Forelimb muscle (tissue), 1 donor: ENCODE measurements around the gene EMP1. TPM values are rescaled to one million over a fixed set of nuclear protein-coding genes. Genes with fewer than 3 reads are reported as not detected.

ENCODE experiments used
- DNase-seq: peaks from one replicate; pipeline ENCODE4 v3.0.0-alpha.2; 2013; ENCODE audit warnings: low read depth
- polyA plus RNA-seq: library from polyadenylated mRNA; unstranded; fragments of 120-200 nt; gene quantifications from one replicate; pipeline ENCODE4 v1.2.1, GENCODE V29; 2013; ENCODE audit not compliant: insufficient read length

The EMP1 gene
- polyA plus RNA-seq, 1 donor: 117 TPM

DNA sequence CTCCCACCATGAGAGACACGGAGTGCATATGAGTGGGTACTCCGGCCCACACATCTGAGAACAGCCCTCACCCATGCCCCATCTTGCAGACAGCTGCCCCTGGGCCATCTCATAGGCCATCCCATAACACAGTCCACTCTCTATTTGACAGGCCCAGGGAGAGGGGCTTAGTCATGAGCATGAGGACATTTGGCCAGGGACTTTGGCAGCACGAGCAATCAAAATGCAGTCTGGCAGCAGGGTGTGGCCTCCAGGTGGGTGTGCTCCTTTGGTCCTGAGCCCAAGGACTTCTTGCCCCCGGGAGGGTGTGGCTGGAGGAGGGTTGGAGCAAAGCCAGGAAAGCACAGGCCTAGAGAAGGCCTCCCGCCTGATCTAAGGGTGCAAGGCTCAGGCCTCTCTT, 25.6 kb downstream of the EMP1 start:
- DNase-seq: no peak

DNA sequence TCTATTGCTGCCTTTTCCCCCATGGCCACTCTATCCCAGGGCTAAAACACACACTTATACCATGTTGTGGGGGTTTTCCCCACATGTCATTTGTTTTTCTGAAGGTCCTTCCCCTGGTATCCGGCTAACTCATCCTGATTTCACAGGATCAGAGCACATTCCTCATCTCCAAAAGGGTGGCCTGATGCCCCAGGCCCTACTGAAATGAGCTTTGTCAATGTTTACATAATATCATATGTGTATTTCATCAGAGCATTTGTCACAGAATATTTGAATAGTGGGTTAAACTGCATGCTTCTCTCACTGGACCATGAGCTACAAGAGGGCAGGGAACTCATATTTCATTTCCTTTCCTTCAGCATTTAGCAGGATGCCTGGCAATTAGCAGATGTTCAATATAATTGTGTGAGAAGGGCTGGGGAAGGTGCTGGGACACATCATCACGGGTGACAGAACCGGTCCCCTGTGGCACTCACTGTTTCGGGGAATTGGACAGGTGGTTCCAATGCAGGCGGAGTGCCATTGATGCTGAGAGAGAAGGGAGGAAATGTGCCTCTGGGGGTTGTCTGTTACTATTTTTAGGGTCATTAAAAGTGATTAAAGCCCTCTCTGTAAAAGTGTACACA, 26.8 kb downstream of the EMP1 start:
- no peak for DNase-seq

DNA sequence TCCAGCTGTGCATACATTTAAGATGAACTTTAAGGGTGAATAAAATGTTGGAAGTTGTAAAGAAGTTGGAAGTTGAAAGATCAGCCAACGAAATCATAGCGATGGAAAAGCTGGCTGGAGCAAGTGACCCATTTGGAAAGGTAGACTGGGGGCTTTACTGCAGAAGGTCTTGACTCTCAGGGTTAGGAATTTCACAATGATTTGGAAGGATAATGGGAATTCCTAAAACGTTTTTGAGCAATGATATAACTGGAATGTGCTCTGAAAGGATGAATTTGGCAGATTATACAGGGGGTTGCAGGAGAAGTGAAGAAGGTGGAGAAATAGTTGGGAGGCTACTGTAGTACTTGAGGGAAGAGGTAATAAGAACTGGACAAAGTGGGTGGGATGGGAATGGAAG, 27.4 kb downstream of the EMP1 start:
- no peak for DNase-seq

DNA sequence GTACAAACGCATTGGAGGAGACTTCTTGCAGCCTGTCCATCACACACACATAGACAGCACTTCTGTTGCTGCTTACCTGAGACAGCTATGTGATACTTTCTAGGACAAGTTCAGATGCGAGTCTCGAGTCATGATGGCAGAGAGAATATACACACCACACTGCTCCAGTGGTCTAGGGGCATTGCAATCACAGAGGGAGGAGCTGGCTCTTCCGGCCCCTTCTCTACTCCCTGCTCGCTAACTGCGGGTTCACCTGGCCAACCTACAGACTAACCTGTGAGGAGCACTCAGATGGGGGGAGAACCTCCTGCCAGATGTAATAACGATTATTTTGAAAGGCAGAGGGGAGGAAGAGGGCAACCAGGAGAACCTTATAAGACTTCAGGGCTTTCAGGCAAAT, 30.7 kb downstream of the EMP1 start:
- DNase-seq: no peak

DNA sequence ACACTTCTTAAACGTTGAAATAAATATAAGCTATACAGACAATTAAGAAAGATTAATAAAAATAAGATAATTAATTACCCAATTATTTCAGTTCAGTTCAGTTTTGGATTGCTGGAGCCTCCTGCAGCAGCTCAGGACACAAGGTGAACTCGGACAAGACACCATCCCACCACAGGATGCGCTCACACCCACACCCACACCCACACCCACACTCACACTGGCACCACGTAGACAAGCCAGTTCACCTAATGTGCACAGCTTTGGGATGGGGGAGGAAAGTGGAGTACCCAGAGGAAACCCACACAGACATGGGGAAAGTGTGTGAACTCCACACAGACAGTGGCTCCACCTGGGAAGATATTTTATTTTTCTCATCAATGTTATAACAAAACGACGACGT, 32.1 kb downstream of the EMP1 start:
- DNase-seq: no peak

DNA sequence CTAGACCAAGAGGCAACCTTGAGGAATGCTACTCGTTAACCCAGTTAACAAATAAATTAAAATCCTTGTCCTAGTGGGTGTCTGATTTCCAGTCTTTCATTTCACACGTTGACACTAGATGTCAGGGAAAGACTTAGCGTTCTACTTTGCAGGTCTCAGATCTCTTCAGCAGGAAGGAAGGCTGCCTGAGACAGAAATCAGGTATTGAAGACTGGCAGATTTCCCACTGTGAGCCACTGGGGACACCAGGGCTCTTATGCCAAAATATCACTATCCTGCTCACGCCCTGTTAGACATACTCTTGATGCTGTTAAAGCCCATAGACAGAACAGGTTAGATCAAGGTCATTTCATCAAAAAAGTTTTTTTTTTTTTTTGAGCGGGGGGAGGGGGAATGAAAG, 33.0 kb downstream of the EMP1 start:
- no peak for DNase-seq

DNA sequence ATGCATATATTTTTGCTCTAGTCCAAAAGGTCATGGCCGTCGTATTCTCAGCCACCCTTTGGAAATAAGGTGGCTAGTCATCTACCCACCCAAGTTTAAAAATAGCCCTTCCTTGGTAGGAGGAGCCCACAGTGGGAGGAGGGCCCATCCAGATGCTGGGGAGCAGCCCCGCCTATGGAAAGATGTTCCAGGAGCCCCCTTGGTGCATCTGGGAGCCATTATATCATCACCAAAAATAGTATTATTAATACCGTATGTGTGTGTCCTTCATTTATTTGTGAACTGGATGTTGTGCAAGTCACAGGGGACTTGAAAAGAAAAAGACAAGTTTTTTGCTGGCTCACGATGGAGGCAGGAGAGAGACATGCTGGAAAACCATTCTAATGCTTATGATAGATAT, 34.0 kb downstream of the EMP1 start:
- DNase-seq: peak; percentile 63

DNA sequence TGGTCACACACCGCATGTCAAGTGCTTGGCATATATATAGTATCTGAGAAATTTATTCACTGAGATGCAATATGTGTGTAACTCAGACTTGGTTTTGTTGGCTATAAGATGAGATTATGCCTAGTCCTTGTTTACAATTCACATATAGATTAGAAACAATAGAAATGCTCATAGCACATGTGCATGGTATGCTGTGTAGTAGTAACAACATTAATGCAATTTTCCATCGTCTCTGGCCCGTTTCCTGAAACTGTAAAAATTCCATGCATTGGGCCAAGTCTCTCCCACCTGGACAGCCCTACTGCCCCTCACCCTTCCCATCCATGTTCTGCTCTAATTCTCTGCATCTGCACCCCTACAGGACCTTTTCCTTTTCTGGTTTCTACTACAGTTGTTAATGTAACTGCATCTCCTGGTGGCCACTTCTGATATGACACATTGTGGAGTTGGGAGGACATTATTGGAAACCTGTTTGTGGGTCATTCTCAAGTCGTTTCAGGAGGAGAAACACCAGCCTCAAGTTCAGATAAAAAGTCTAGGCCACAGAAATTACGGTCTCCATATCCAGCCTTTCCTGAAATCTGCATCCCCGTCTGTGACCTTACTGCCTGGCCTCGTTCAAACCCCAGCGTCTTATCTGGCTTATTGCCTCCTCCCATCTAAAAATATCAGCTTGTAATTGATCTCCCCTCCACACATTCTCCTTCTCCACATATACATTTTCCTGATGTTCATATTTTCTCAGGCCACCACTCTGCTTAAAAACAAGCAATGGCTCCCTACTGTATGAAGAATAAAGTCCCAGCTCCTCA, 37.5 kb downstream of the EMP1 start:
- no peak for DNase-seq

DNA sequence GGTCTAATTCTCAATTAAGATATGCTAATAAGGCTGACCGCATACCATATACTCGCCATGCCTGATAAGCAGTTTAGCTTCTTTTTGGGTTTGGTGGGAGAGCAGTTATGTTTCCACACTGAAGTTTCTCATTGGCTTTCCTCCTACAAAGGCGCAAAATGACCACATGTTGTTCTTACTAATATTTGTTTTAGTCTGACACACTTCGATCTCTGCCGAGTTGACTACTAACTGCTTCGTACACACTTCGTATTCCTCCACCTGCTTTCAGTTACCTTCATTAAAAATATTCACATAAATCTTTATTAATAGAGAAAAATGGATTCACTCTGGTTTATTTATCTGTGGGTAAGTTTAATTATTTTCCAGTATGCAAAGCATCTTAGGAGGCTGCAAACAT, 41.7 kb downstream of the EMP1 start:
- DNase-seq: no peak

DNA sequence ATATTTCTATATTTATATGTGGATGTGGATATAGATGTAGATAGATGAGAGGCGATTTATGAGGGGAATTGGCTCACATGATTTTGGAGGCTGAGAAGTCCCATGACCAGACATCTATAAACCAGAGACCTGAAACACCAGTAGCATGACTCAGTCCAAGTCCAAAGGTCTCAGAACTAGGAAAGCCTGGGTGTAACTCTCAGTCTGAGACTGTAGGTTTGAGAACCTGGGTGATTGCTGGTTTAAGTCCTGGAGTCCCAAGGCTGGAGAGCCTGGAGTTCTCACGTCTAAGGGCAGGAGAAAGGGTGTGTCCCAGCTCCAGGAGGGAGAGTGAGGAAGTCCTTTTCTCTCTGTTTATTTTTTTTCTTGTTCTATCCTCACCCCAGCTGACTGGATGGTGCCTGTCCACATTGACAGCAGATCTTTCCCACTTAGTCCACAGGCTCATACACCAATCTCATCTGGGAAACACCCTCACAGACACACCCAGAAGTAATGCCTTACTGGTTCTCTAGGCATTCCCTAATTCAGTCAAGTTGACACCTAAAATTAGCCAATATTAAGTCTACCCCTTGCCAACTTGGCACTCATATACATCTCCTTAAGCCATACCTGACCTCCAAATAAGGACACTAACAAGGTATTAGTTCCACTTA, 45.4 kb downstream of the EMP1 start:
- no peak for DNase-seq

DNA sequence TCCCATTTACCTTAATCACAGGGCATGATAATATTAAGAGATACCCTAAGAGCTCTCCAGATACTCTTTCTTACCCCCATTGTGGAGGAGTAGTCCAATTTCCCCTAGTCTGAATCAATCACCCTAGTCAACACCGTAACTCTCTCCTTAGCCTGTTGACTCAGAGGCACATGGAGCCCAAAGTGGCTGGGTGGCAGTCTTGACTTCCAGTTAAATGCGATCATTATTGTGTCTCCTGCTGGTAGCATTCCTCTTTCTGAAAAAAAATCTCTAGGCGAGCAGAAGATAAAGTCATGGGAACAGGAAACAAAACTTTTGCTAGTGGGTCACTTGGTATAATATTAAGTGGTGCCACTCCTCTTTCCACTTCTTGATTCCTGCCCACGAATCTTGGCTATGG, 46.4 kb downstream of the EMP1 start:
- no peak for DNase-seq

DNA sequence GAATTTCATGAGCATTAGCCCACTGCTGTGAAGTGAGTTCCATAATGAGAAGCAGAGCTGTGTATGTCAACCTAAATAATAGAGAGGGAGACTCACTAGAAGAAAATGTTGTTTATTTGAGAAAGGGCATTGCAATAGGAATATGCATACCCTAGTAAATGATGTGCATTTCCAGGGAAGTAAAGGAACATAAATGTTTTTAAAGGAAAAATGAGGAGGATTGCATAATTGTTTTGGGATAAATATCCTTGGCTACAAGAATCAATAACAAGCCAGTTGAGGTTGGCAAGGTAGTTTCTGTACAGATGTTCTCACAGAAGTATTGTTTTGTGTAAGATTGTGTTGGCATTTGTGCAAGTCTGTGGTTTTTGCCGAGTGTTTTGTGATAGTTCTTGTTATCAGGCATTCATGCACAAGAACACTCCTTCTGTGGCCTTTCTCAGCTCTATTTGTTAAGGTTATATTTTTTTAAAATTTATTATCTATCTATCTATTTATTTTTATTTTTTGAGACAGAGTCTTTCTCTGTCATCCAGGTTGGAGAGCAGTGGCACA, 47.1 kb downstream of the EMP1 start:
- DNase-seq: no peak

DNA sequence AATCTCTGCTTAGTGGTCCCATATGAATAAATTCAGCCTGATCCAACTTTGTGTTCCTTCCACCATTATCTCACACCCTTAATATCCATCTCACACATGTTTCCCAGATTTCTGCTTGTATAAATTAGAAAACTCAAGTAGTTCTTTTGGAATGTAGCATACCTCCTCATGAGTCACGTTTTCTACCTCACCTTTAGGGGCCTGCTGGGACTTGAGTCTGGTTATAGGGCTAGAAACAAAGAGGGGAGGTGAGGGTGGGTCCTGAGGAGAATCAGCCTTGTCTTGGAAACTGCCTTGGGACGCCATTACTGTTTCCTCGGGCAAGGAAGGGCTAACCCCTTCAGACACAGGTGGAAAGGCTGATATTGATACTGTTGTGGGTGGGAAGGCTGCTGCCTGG, 51.1 kb downstream of the EMP1 start:
- no peak for DNase-seq

DNA sequence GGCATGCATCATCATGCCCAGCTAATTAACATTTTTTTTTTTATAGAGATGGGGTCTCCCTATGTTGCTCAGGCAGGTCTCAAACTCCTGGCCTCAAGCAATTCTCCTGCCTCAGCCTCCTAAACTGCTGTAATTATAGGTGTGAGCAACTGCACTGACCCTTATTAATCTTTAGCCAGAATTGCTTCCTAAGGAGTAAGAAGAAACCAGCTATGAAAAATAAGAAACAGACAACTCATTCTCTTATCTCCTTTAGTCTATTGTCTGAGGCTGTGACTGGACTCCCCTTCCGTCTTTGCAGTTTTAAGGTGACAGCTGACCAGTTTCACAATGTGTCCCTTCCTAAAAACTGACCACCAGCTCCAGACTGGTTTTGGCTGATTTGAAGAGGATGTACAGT, 52.4 kb downstream of the EMP1 start:
- no peak for DNase-seq

DNA sequence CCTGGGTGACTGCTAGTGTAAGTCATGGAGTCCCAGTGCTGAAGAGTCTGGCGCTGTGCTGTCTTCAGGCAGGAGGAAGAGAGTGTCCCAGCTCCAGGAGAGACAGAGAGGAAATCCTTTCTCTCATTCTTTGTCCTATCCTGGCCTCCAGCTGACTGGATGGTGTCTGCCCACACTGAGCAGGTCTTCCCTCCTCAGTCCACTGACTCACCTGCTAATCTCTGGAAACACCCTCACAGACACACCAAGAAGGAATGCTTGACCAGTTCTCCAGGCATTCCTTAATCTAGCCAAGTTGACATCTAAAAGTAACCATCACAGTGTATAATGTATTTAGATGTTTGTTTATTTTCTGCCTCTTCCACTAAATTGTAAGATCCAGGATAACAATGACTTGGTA, 53.9 kb downstream of the EMP1 start:
- DNase-seq: no peak

DNA sequence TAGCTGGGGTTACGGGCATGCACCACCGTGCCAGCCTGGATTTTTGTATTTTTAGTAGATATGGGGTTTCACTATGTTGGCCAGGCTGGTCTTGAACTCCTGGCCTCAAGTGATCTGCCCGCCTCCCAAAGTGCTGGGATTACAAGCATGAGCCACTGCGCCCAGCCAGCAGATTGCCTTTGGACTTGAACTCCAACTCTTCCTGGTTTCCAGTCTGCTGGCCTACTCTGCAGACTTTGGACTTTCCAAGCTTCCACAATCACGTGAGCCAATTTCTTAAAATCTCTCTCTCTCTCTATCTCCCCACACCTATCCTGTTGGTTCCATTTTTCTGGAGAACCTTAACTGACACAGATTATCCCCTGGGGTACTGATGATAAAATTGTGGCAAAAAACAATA, 55.0 kb downstream of the EMP1 start:
- DNase-seq: no peak

DNA sequence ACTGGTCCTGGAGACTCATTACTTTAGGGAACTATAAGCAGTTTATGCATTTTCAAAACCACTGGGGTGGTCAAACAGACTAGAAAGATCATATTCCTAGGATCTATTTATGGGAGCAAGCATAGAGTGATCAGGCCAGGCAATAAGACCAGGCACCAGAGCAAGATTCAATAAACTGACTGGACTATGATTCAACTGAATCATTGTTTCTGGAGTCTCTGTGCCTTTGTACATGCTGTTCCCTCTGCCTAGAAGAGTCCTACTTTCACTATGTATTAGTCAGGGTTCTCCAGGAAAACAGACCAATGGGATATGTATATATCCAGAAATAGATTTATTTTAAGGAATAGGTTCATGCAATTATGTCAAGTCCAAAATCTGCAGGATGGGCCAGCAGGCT, 55.5 kb downstream of the EMP1 start:
- no peak for DNase-seq

DNA sequence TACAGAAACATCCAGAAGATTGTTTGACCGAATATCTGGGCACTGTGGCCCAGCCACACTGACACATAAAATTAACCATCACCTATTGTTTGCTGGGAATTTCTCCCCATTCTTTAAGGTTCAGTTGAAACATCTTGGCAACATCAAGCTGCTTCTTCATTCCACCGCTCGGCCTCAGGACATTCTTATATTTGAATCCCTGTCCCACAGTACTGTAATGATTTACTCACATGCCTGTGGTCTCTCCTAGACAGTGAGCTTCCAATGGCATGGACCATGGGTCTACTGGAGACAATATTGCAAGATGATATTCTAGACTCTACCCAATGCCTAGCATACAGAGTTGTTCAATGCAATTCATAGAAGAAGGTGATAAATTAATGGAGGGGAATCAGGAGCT, 56.1 kb downstream of the EMP1 start:
- no peak for DNase-seq

DNA sequence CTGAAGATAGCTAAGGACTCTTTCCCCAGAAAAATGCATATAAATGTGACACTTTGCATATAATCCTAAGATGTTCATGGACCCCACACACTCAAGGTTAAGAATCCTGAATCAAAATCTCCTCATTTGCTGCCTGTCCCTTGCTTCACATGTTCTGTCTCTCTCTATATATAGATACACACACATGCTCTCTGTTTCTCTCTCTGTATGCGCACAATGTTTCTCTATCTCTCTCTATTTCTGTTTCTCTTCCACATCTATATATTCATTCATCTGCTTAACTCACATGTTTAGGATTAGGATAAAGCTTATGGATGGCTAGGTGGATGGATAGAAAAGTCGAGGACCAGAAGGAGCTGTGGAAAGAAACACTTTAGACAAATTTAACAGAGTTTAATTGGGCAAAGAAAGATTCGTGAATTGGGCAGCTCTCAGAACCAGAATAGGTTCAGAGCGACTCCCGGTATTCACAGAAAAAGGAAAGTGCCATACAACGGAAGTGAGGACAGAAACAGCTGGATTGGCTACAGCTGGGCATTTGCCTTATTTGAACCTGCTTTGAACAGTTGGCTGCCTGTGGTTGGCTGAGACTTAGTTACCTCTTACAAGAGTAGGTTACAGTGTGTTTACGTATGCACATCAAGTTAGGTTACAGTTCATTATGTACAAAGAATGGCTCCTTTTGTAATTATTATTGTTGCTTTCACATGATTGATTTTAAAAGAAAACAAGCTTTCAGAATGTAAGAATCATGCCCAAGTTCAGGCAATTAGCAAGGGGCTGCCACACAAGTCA, 57.6 kb downstream of the EMP1 start:
- no peak for DNase-seq

DNA sequence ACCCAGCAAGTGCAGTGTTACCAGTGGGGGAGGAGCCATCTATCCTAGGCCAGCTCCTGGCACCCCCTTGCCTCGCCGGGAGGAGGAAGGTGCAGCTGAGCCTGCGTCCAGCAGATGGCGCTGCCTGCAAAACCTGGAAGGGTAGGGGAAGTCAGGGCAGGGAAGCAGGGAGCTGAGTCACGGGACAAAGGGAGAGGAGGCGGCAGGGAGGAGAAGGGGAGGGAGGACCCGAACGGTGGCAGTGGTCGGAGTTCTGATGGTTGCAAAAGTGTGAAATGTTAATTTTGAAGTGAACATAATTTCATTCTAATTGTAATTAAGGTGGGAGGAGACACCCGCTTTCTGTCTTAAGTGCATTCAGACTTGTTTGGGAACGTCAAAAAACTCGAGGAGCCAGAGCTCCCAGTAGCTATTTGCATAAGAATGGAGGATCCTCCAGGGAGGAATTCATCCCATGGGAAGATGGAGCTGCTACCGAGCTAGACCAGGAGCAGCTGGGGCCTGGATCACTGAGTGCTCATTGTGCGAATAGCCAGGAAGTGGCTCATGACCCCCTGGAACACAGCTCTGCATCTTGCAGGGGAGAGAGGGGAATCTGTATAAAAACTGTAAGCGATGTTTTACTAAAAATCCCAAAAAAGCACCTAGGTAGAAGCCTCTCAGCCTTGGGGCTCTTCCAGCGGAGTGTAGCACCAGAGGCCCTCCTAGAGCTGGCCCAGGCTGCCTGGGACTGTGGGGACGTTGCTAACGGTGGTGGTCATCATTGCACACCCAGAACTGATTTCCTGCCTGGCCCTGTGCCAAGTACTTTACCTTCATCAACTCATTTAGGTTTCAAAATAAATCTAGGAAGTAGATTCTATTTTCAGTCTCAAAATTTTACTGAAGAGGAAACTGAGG, 59.5 kb downstream of the EMP1 start:
- DNase-seq: peak; percentile 78

DNA sequence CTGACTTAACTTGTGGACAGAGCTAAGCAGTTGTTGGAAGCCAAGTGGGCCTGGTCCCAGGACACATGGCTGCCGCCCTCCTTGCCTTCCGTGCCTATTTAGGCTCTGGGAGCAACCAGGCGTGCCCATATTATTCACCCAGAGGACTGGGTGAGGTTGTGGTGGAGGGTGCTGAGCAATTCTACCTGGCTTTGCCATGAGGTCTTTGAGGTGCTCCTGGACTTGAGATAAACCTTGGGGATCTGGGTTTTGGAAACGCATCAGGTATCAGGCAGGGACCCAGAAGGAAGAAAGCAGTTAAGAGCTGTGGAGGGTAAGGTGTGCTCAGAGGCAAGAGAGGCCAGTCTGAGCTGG, 60.1 kb downstream of the EMP1 start:
- no peak for DNase-seq
